ENCODE measurements around the gene ZNF81.
"Not testable (repeated sequence)": the region's sequence is repeated elsewhere in the genome, so short reads cannot be mapped to it uniquely, and the experiment has no call there.

ZNF81 gene

GRCh38 chrX:47807272-47807538 is 29.5 kb upstream of the ZNF81 start:
- not testable (repeated sequence) for H3K79me2 ChIP-seq (ENCODE audit: insufficient read depth, low read length); H3K4me1 ChIP-seq (ENCODE audit: insufficient read depth, low read length); H3K36me3 ChIP-seq (ENCODE audit: insufficient read depth, low read length); H3K4me3 ChIP-seq (ENCODE audit: low read depth in 1 of 2, low read length in 2 of 2); H3K27me3 ChIP-seq (ENCODE audit: insufficient read depth, low read length, poor library complexity); H3K4me2 ChIP-seq (ENCODE audit: insufficient read depth, low read length); DNase-seq; H2AFZ ChIP-seq (ENCODE audit: low read depth, low read length); H3K9ac ChIP-seq (ENCODE audit: low read depth, low read length); ATAC-seq (ENCODE audit: insufficient read depth, low read depth); H3K27ac ChIP-seq (ENCODE audit: low read length); H4K20me1 ChIP-seq (ENCODE audit: insufficient read depth, low read length); H3K9me3 ChIP-seq (ENCODE audit: insufficient read depth, low read length, severe bottlenecking)

GRCh38 chrX:47807548-47807947 is 29.2 kb upstream of the ZNF81 start:
- no peak for ATAC-seq (ENCODE audit: insufficient read depth, low read depth)
- H3K79me2 ChIP-seq (ENCODE audit: insufficient read depth, low read length): no peaks in the 10 kb centered on the region
- H3K27me3 ChIP-seq (ENCODE audit: insufficient read depth, low read length, poor library complexity): no peaks in the 10 kb centered on the region
- TF ChIP-seq CTCF (IDR thresholded peaks at IDR 0.05; ENCODE audit: borderline replicate concordance, extremely low read depth, low read length, poor library complexity, severe bottlenecking) (no peak), EZH2 (IDR thresholded peaks at IDR 0.05; ENCODE audit: borderline replicate concordance, low read depth, low read length, severe bottlenecking) (no peak)
- no peaks in the 10 kb centered on the region for H4K20me1 ChIP-seq (ENCODE audit: insufficient read depth, low read length)
- H3K4me3 ChIP-seq (ENCODE audit: low read depth in 1 of 2, low read length in 2 of 2): no peak overlapping the region
- H3K4me2 ChIP-seq (ENCODE audit: insufficient read depth, low read length): no peak overlapping the region
- H3K36me3 ChIP-seq (ENCODE audit: insufficient read depth, low read length): no peaks in the 10 kb centered on the region
- H3K9ac ChIP-seq (ENCODE audit: low read depth, low read length): no peak overlapping the region
- H2AFZ ChIP-seq (ENCODE audit: low read depth, low read length): no peak overlapping the region
- no peaks in the 10 kb centered on the region for H3K9me3 ChIP-seq (ENCODE audit: insufficient read depth, low read length, severe bottlenecking)
- no peak overlapping the region for H3K27ac ChIP-seq (ENCODE audit: low read length)
- no peak for DNase-seq
- no peaks in the 10 kb centered on the region for H3K4me1 ChIP-seq (ENCODE audit: insufficient read depth, low read length)

- no peaks in the 10 kb centered on the region for H3K4me1 ChIP-seq (ENCODE audit: insufficient read depth, low read length)
- TF ChIP-seq CTCF (IDR thresholded peaks at IDR 0.05; ENCODE audit: borderline replicate concordance, extremely low read depth, low read length, poor library complexity, severe bottlenecking): no peak
- no peak for TF ChIP-seq EZH2 (IDR thresholded peaks at IDR 0.05; ENCODE audit: borderline replicate concordance, low read depth, low read length, severe bottlenecking)
- no peak overlapping the region for H2AFZ ChIP-seq (ENCODE audit: low read depth, low read length)
- ATAC-seq (ENCODE audit: insufficient read depth, low read depth) (no peak), DNase-seq (no peak)
- H3K4me2 ChIP-seq (ENCODE audit: insufficient read depth, low read length): no peak overlapping the region
- H3K9ac ChIP-seq (ENCODE audit: low read depth, low read length): no peak overlapping the region
- H3K27ac ChIP-seq (ENCODE audit: low read length): no peak overlapping the region
- H3K36me3 ChIP-seq (ENCODE audit: insufficient read depth, low read length): no peaks in the 10 kb centered on the region
- no peaks in the 10 kb centered on the region for H4K20me1 ChIP-seq (ENCODE audit: insufficient read depth, low read length)
- no peaks in the 10 kb centered on the region for H3K9me3 ChIP-seq (ENCODE audit: insufficient read depth, low read length, severe bottlenecking)
- H3K79me2 ChIP-seq (ENCODE audit: insufficient read depth, low read length): no peaks in the 10 kb centered on the region
- H3K27me3 ChIP-seq (ENCODE audit: insufficient read depth, low read length, poor library complexity): no peaks in the 10 kb centered on the region
- no peak overlapping the region for H3K4me3 ChIP-seq (ENCODE audit: low read depth in 1 of 2, low read length in 2 of 2)
These were observed 27.6 kb upstream of the ZNF81 start for GRCh38 chrX:47808904-47809788.

- Histone ChIP-seq H3K4me1 (ENCODE audit: insufficient read depth, low read length) (no peaks in the 10 kb centered on the region), H2AFZ (ENCODE audit: low read depth, low read length) (no peak overlapping the region), H3K4me3 (ENCODE audit: low read depth in 1 of 2, low read length in 2 of 2) (no peak overlapping the region), H3K9me3 (ENCODE audit: insufficient read depth, low read length, severe bottlenecking) (no peaks in the 10 kb centered on the region), H3K27me3 (ENCODE audit: insufficient read depth, low read length, poor library complexity) (no peaks in the 10 kb centered on the region), H3K36me3 (ENCODE audit: insufficient read depth, low read length) (no peaks in the 10 kb centered on the region), H3K27ac (ENCODE audit: low read length) (no peak overlapping the region), H4K20me1 (ENCODE audit: insufficient read depth, low read length) (no peaks in the 10 kb centered on the region), H3K4me2 (ENCODE audit: insufficient read depth, low read length) (no peak overlapping the region), H3K9ac (ENCODE audit: low read depth, low read length) (no peak overlapping the region), H3K79me2 (ENCODE audit: insufficient read depth, low read length) (no peaks in the 10 kb centered on the region)
- no peak for DNase-seq
- no peak for ATAC-seq (ENCODE audit: insufficient read depth, low read depth)
- TF ChIP-seq EZH2 (IDR thresholded peaks at IDR 0.05; ENCODE audit: borderline replicate concordance, low read depth, low read length, severe bottlenecking): no peak
- no peak for TF ChIP-seq CTCF (IDR thresholded peaks at IDR 0.05; ENCODE audit: borderline replicate concordance, extremely low read depth, low read length, poor library complexity, severe bottlenecking)
These were observed 21.9 kb upstream of the ZNF81 start for GRCh38 chrX:47814851-47815250.

All from DND-41 (cell line).